ENCODE results near the gene ABCC10. TPM values are rescaled to one million over a fixed set of nuclear protein-coding genes. Genes with fewer than 3 reads are reported as not detected.

ABCC10 gene
- total RNA-seq, 4 donors from 2014 or later: 0.59 to 35.5 (median 10.7) TPM

DNA sequence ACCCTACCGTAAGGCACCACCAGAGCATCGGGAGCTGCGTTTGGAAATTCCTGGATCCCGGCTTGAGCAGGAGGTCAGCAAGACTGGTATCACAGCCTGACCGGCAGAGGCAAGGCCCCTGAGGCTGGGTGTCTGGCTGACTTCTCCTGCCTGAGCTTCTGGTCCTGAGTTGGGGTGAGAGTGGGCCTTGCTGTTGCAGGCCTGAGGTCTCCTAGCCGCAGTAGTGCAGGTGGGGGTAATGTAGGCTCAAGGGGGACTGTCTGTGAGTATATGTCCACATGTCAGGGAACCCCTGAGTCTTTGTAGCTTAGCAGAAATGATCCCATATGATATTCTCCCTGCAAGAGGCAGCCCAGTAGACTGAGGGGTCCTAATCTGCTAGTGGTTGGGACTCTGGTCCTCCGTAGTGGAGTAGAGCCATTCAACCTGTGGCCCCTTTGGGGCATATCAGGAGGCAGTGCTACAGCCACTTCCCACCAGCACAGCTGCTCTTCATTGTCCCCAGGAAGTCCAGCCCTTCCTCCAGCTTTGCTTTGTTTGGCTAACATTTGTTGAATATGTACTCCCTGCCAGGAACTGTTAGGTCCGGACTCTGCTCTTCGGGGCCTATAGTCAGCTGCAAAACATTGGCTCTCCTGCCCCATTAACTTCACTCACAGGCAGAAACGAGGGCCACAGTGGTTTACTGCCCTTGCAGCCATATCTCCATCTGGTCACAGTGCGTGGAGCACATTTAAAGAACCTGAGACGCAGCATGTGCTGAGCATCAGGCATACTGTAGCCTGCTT is 71.9 kb downstream of the ABCC10 start:
- Histone ChIP-seq H3K9me3 (no peaks in the 10 kb centered on the region), H3K36me3 (no peaks in the 10 kb centered on the region), H3K27ac (peak overlapping the region; percentile 7 to 29), H3K27me3 (no peaks in the 10 kb centered on the region), H3K4me1 (peaks cover 0 to 8% of the 10 kb centered on the region in 2 donors), H3K4me3 (no peak overlapping the region)
- intact Hi-C loops (cut with DNase I; ENCODE audit: low total_unique reads): loop anchor here (10.0 kb wide), 1 partner anchor 134 kb away; the partner anchor contains the start of gene ZNF318
- no peak for DNase-seq
- TF ChIP-seq, protein P1, sequence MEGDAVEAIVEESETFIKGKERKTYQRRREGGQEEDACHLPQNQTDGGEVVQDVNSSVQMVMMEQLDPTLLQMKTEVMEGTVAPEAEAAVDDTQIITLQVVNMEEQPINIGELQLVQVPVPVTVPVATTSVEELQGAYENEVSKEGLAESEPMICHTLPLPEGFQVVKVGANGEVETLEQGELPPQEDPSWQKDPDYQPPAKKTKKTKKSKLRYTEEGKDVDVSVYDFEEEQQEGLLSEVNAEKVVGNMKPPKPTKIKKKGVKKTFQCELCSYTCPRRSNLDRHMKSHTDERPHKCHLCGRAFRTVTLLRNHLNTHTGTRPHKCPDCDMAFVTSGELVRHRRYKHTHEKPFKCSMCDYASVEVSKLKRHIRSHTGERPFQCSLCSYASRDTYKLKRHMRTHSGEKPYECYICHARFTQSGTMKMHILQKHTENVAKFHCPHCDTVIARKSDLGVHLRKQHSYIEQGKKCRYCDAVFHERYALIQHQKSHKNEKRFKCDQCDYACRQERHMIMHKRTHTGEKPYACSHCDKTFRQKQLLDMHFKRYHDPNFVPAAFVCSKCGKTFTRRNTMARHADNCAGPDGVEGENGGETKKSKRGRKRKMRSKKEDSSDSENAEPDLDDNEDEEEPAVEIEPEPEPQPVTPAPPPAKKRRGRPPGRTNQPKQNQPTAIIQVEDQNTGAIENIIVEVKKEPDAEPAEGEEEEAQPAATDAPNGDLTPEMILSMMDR (IDR thresholded peaks at IDR 0.05): no peak
- TF ChIP-seq POLR2A (IDR thresholded peaks at IDR 0.05): no peak

Small RNA genes lying within 50 kb of the gene (microRNA-seq; reads per million reads assigned to microRNA genes)
- gene MIR6780B (ENCODE audit: borderline microRNAs expressed, borderline replicate concordance): not detected

Small RNA genes lying within 50 kb of the gene (small RNA-seq; reads per million reads assigned to genes)
- not detected for gene MIR6780B
- gene RNU6-1113P: not detected

Other genes starting within 250 kb of the ABCC10 start
- 10 to 100 TPM; 31.0 to 52.6 (median 38.8) TPM for gene CUL9, start 245.3 kb upstream of the ABCC10 start, total RNA-seq
- 10 to 100 TPM; 23.4 to 68.4 (median 33.2) TPM for gene DNPH1, start 198.1 kb upstream of the ABCC10 start, total RNA-seq
- under 1 TPM in 2 of 4 donors, not detected in 2; 0.06 to 0.14 TPM for gene TTBK1, start 184.1 kb upstream of the ABCC10 start, total RNA-seq
- not detected for gene SLC22A7, start 129.3 kb upstream of the ABCC10 start, total RNA-seq
- 1 to 10 TPM in 2 of 4 donors, not detected in 2; 1.5 to 2.7 TPM for gene CRIP3, start 118.7 kb upstream of the ABCC10 start, total RNA-seq
- gene ZNF318, start 57.9 kb upstream of the ABCC10 start, total RNA-seq: 10 to 100 TPM in 3 of 4 donors, 1 to 10 TPM in 1; 3.8 to 38.0 (median 24.0) TPM
- gene DLK2, start 28.0 kb downstream of the ABCC10 start, total RNA-seq: 1 to 10 TPM in 2 of 4 donors, not detected in 2; 1.9 to 3.3 TPM
- 10 to 100 TPM; 12.8 to 40.8 (median 21.9) TPM for gene TJAP1, start 50.0 kb downstream of the ABCC10 start, total RNA-seq
- 1 to 10 TPM in 2 of 4 donors, not detected in 2; 1.2 to 1.5 TPM for gene LRRC73, start 82.8 kb downstream of the ABCC10 start, total RNA-seq
- gene YIPF3, start 89.4 kb downstream of the ABCC10 start, total RNA-seq: 100 to 1,000 TPM in 2 of 4 donors, 10 to 100 TPM in 2; 26.5 to 212 (median 92.7) TPM
- 10 to 100 TPM; 15.9 to 39.5 (median 26.0) TPM for gene POLR1C, start 89.5 kb downstream of the ABCC10 start, total RNA-seq
- 10 to 100 TPM; 29.2 to 62.9 (median 40.8) TPM for gene XPO5, start 148.5 kb downstream of the ABCC10 start, total RNA-seq
- gene POLH, start 148.6 kb downstream of the ABCC10 start, total RNA-seq: 10 to 100 TPM in 1 of 4 donors, 1 to 10 TPM in 3; 5.4 to 35.1 (median 8.8) TPM
- gene GTPBP2, start 201.7 kb downstream of the ABCC10 start, total RNA-seq: 10 to 100 TPM; 17.9 to 67.6 (median 40.2) TPM
- gene MAD2L1BP, start 208.3 kb downstream of the ABCC10 start, total RNA-seq: 10 to 100 TPM; 12.3 to 44.3 (median 17.7) TPM
- gene RSPH9, start 217.5 kb downstream of the ABCC10 start, total RNA-seq: 1 to 10 TPM in 2 of 4 donors, not detected in 2; 1.9 to 2.0 TPM